PC-9 (cell line): ENCODE data around the gene MRPS10. TPM values are rescaled to one million over a fixed set of nuclear protein-coding genes. Genes with fewer than 3 reads are reported as not detected.

Experiments
- BruUV-seq: library from RNA; stranded (reverse); fragments of 400-500 nt; replicated peaks from 2 replicates; lab custom pipeline; 2021; lab: Mats Ljungman, UMichigan
- CTCF ChIA-PET: fragments of 300-600 bp; sonication (Branson Sonifier 250); formaldehyde crosslinking; loops from one replicate; lab custom pipeline; 2022; ENCODE audit warnings: antibody characterized with exemption; lab: Charles Lee
- POLR2A ChIA-PET: fragments of 300-600 bp; sonication (Branson Sonifier 250); formaldehyde crosslinking; loops from one replicate; lab custom pipeline; 2022; ENCODE audit warnings: antibody characterized with exemption; ENCODE audit not compliant: unreplicated experiment; lab: Charles Lee
- DNase-seq, 2 experiments: peaks; one replicate each; pipeline versions ENCODE4 v3.0.0 to v3.0.0-alpha.2; 2015 to 2022; ENCODE audit warnings: mixed read lengths in 1 of 2
- H2AFZ ChIP-seq: fragments of 200-600 bp; sonication (generic); 2 replicates; pipeline ENCODE4 v1.8.1; 2017; ENCODE audit warnings: antibody characterized with exemption
- H3F3A ChIP-seq: fragments of 200-600 bp; sonication (generic); 2 replicates; pipeline ENCODE4 v1.8.1; 2017; ENCODE audit warnings: antibody characterized with exemption, mild to moderate bottlenecking, low read depth; ENCODE audit not compliant: insufficient read depth
- H3K27ac ChIP-seq: fragments of 200-600 bp; sonication (generic); 2 replicates; pipeline ENCODE4 v1.6.1; 2016; ENCODE audit warnings: mixed run types
- H3K27me3 ChIP-seq: fragments of 200-600 bp; sonication (generic); 2 replicates; pipeline ENCODE4 v1.6.1; 2016; ENCODE audit warnings: low read depth, mixed run types; ENCODE audit not compliant: insufficient read depth
- H3K36me3 ChIP-seq: fragments of 200-600 bp; sonication (generic); 2 replicates; pipeline ENCODE4 v1.6.1; 2016; ENCODE audit warnings: low read depth, mixed run types
- H3K4me1 ChIP-seq: fragments of 200-600 bp; sonication (generic); replicated peaks from 2 replicates; pipeline ENCODE4 v1.6.1; 2016; ENCODE audit warnings: mixed run types; ENCODE audit not compliant: insufficient read depth
- H3K4me2 ChIP-seq: fragments of 200-600 bp; sonication (generic); 2 replicates; pipeline ENCODE4 v1.6.1; 2017; ENCODE audit warnings: mixed run types
- H3K4me3 ChIP-seq: fragments of 200-600 bp; sonication (generic); 2 replicates; pipeline ENCODE4 v1.6.1; 2016; ENCODE audit warnings: mixed run types
- H3K79me2 ChIP-seq: fragments of 200-600 bp; sonication (generic); 2 replicates; pipeline ENCODE4 v1.6.1; 2017; ENCODE audit warnings: low read depth, mixed run types
- H3K9me2 ChIP-seq: fragments of 200-600 bp; sonication (generic); 2 replicates; pipeline ENCODE4 v1.8.1; 2017; ENCODE audit warnings: mild to moderate bottlenecking; ENCODE audit not compliant: insufficient read depth
- H3K9me3 ChIP-seq: fragments of 200-600 bp; sonication (generic); 2 replicates; pipeline ENCODE4 v1.8.1; 2016; ENCODE audit warnings: low read depth; ENCODE audit not compliant: insufficient read depth
- H4K20me1 ChIP-seq: fragments of 200-600 bp; sonication (generic); 2 replicates; pipeline ENCODE4 v1.8.1; 2017; ENCODE audit not compliant: insufficient read depth
- EZH2 ChIP-seq: fragments of 200-600 bp; sonication (generic); IDR thresholded peaks from 2 replicates; pipeline ENCODE4 v1.8.0; 2017; ENCODE audit warnings: antibody characterized with exemption, low read depth
- intact Hi-C: fragments of 100-400 bp; cut with micrococcal nuclease; formaldehyde crosslinking; loops from one replicate; pipeline ENCODE4 v1.10.0; 2022; ENCODE audit not compliant: unreplicated experiment
- total RNA-seq: library from RNA; stranded (reverse); gene quantifications from 2 replicates; pipeline ENCODE4 v1.2.3, GENCODE V29; 2021
- TF ChIP-seq, protein P1 (sequence below): fragments of 200-600 bp; sonication (generic); conservative IDR thresholded peaks from 2 replicates; pipeline ENCODE4 v1.6.1; 2017; ENCODE audit warnings: mixed run types, antibody characterized with exemption, mild to moderate bottlenecking, moderate library complexity

Gene MRPS10
- total RNA-seq, 1 experiment from 2014 or later, result 56.5 TPM

- Histone ChIP-seq H3K27ac (no peak overlapping the region), H3K27me3 (no peaks in the 10 kb centered on the region), H3K4me3 (no peak overlapping the region), H3K36me3 (no peaks in the 10 kb centered on the region), H4K20me1 (no peaks in the 10 kb centered on the region), H3K4me1 (0 out of 2 replicates have a peak, but pooled peaks cover 6% of the 10 kb centered on the region), H3K9me2 (no peaks in the 10 kb centered on the region), H3K4me2 (no peak overlapping the region), H3K79me2 (no peaks in the 10 kb centered on the region), H2AFZ (no peak overlapping the region), H3F3A (peaks cover 3% of the 10 kb centered on the region; the same call in 1 of the 2 replicates), H3K9me3 (no peaks in the 10 kb centered on the region)
- no peak for DNase-seq
- ChIA-PET CTCF (no interaction called here), POLR2A (interaction anchor here (0.6 kb wide), 1 partner anchor 109 kb away, joined by 3 read pairs; no protein-coding TSS in a partner anchor)
- BruUV-seq, result no TSS peak
- TF ChIP-seq, protein P1, sequence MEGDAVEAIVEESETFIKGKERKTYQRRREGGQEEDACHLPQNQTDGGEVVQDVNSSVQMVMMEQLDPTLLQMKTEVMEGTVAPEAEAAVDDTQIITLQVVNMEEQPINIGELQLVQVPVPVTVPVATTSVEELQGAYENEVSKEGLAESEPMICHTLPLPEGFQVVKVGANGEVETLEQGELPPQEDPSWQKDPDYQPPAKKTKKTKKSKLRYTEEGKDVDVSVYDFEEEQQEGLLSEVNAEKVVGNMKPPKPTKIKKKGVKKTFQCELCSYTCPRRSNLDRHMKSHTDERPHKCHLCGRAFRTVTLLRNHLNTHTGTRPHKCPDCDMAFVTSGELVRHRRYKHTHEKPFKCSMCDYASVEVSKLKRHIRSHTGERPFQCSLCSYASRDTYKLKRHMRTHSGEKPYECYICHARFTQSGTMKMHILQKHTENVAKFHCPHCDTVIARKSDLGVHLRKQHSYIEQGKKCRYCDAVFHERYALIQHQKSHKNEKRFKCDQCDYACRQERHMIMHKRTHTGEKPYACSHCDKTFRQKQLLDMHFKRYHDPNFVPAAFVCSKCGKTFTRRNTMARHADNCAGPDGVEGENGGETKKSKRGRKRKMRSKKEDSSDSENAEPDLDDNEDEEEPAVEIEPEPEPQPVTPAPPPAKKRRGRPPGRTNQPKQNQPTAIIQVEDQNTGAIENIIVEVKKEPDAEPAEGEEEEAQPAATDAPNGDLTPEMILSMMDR, result no peak
- TF ChIP-seq EZH2, result no peak
- intact Hi-C loops, result no loop called here
These were observed 35.6 kb downstream of the MRPS10 start for GRCh38 chr6:42182101-42182500.

GRCh38 chr6:42179945-42180313 is 37.7 kb downstream of the MRPS10 start:
- intact Hi-C loops, result no loop called here
- Histone ChIP-seq H3K9me3 (no peaks in the 10 kb centered on the region), H3K27ac (no peak overlapping the region), H2AFZ (no peak overlapping the region), H4K20me1 (no peaks in the 10 kb centered on the region), H3K36me3 (no peaks in the 10 kb centered on the region), H3K4me2 (no peak overlapping the region), H3K9me2 (no peaks in the 10 kb centered on the region), H3F3A (peaks cover 4% of the 10 kb centered on the region; the same call in 1 of the 2 replicates), H3K27me3 (no peaks in the 10 kb centered on the region), H3K4me3 (no peak overlapping the region), H3K4me1 (0 out of 2 replicates have a peak, but pooled peaks cover 6% of the 10 kb centered on the region), H3K79me2 (no peaks in the 10 kb centered on the region)
- no TSS peak for BruUV-seq
- ChIA-PET CTCF (no interaction called here), POLR2A (no interaction called here)
- TF ChIP-seq EZH2, result no peak
- TF ChIP-seq, protein P1, result no peak
- DNase-seq, result no peak

DNA sequence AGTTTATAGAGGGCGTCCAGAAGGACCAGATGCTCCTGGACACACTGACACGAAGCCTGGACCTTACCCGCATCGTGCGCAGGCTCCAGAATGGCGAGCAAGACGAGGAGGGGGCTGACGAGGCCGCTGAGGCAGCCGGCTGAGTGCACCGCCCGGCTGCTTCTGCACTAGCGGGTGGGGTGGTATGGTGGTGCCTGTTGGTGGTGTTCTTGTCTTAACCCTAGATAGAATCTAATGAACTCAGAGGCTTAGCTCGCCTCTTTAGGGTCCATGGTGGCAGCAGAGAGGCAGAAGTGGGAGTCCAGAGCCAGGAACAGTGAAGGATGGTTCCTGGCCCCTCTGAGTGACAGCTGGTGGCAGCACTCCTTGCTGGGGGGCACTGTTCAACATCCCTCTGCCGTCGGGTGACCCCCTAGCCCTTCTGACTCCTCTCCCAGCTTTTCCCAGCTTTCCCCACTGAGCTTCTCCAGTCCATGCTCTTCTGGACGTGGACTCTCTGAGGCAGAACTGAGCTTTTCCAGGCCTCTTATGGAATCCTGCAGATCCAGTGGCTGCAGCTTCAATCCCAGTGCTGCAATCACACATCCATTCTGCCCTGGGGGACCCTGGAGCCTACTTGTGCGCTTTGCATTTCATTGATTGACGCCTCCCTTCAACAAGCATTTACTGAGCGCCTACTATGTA is 38.3 kb downstream of the MRPS10 start:
- Histone ChIP-seq H3K4me3 (no peak overlapping the region), H4K20me1 (no peaks in the 10 kb centered on the region), H3K4me1 (0 out of 2 replicates have a peak, but pooled peaks cover 6% of the 10 kb centered on the region), H3K4me2 (no peak overlapping the region), H3F3A (peaks cover 4% of the 10 kb centered on the region; the same call in 1 of the 2 replicates), H3K27me3 (no peaks in the 10 kb centered on the region), H3K9me3 (no peaks in the 10 kb centered on the region), H3K9me2 (no peaks in the 10 kb centered on the region), H2AFZ (no peak overlapping the region), H3K36me3 (no peaks in the 10 kb centered on the region), H3K79me2 (no peaks in the 10 kb centered on the region), H3K27ac (no peak overlapping the region)
- TF ChIP-seq, protein P1, result no peak
- no peak for TF ChIP-seq EZH2
- no TSS peak for BruUV-seq
- ChIA-PET CTCF (no interaction called here), POLR2A (no interaction called here)
- no peak for DNase-seq
- intact Hi-C loops, result no loop called here
